Kidney epithelial cell (primary cell): Measurements from ENCODE around the gene SLC6A8. TPM values are rescaled to one million over a fixed set of nuclear protein-coding genes. Genes with fewer than 3 reads are reported as not detected.
"Not testable (repeated sequence)": the region's sequence is repeated elsewhere in the genome, so short reads cannot be mapped to it uniquely, and the experiment has no call there.

ENCODE experiments used
- DNase-seq: peaks from one replicate; pipeline ENCODE4 v3.0.0-alpha.2; 2010; ENCODE audit warnings: low read depth
- H3K27me3 ChIP-seq: 2 replicates; pipeline ENCODE4 v1.6.0; 2011; ENCODE audit warnings: low read length; ENCODE audit not compliant: control insufficient read depth, insufficient read depth
- H3K36me3 ChIP-seq: 2 replicates; pipeline ENCODE4 v1.5.1; 2011; ENCODE audit warnings: low read length; ENCODE audit not compliant: control insufficient read depth, insufficient read depth
- H3K4me3 ChIP-seq: 2 replicates; pipeline ENCODE4 v1.5.1; 2011; ENCODE audit warnings: low read depth, mild to moderate bottlenecking, control low read depth, low read length
- CTCF ChIP-seq: IDR thresholded peaks from 2 replicates; pipeline ENCODE4 v1.5.1; 2011; ENCODE audit warnings: mild to moderate bottlenecking, moderate library complexity, low read length, control low read depth, inconsistent platforms; ENCODE audit not compliant: insufficient read depth, poor library complexity, severe bottlenecking
- total RNA-seq: library from RNA; depleted of rRNA; stranded (reverse); fragments of >200 nt; gene quantifications from 2 replicates; pipeline ENCODE4 v1.2.3, GENCODE V29; 2015

The SLC6A8 gene
- total RNA-seq, 1 donor from 2014 or later, result 35.0 TPM

DNA sequence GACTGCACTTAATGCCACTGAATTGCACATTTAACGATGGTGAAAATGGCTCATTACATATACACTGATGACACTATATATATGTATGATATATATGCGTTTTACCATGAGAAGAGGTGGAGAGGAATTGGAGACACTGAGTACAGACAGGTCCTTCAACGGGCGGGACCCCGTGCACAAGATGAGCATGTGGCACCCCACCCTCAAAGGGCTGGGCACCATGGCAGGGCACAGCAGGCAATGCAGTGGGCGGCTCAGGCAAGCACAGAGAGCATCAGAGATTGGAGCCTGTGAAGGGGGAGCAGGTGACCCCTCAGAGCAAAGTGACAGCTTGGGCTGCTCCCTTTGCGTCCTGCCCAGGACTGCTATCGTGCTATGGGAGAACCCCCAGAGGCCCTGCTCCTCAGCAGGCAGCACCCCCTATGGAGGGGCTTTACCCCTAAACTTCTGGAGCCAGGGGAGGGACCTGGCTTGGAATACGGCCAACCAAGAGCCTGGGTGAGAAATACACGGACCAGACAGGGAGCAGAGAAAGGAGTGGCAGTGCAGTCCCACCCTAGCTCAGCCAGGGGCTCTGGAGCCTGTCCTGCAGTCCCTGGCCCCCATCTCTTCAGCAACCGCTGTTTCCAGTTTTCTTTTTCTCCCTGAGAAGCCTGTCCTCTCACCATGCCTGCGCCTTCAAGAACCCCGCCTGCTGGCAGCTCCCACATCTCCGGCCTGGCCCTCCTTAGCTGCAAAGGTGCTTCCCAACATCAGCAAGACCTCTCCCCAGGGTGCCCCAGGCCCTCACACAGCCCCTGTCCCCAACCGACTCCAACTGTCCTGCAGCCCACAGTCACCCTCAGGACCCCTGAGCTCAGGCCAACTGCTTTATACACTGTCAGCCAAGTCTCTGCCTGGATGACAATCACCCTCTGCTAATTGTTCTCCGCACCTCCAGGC lies 10.5 kb downstream of the SLC6A8 start:
- Histone ChIP-seq H3K27me3 (no peaks in the 10 kb centered on the region), H3K36me3 (no peaks in the 10 kb centered on the region), H3K4me3 (no peak overlapping the region)
- DNase-seq, result no peak
- no peak for TF ChIP-seq CTCF

DNA sequence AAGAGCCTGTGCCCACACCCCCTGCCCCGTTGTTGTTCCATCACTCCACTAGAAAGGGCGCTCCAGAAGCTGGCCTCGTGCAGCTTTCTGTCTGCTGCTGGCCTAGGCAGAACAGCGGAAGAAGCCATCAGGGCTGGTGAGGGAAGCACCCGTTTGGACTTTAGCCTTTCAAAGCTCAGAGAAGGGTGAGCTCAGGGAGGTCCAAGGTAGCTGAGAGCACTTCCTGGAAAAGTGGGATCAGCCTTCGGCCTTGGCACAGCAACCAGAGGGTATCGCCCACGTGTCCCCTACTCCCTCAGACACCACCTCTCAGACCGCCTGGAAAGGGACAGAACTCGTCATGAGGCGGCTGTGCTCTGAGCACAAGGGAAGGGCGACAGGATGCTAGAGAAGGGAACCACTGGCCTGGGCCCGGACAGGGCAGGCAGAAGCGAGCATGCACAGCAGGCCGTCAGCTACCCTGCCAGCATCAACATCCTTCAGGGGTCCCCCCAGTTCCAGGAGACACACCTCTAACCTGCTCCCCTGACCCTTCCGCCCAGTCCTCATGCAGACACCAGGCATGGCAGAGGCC lies 11.6 kb downstream of the SLC6A8 start:
- H3K36me3 ChIP-seq, H3K4me3 ChIP-seq, DNase-seq, H3K27me3 ChIP-seq: not testable (repeated sequence)

GRCh38 chrX:153699784-153700371 lies 12.2 kb downstream of the SLC6A8 start:
- not testable (repeated sequence) for H3K27me3 ChIP-seq, DNase-seq, H3K36me3 ChIP-seq, H3K4me3 ChIP-seq

- peaks cover 1% of the 10 kb centered on the region for H3K36me3 ChIP-seq
- no peak for DNase-seq
- H3K27me3 ChIP-seq, result no peaks in the 10 kb centered on the region
- no peak overlapping the region for H3K4me3 ChIP-seq
- TF ChIP-seq CTCF, result no peak
Measured at GRCh38 chrX:153700376-153700945, 12.7 kb downstream of the SLC6A8 start.

GRCh38 chrX:153700967-153701366 lies 13.2 kb downstream of the SLC6A8 start:
- Histone ChIP-seq H3K36me3 (peaks cover 1% of the 10 kb centered on the region), H3K27me3 (no peaks in the 10 kb centered on the region), H3K4me3 (no peak overlapping the region)
- no peak for DNase-seq
- TF ChIP-seq CTCF, result no peak

- Histone ChIP-seq H3K4me3 (no peak overlapping the region), H3K36me3 (peaks cover 1% of the 10 kb centered on the region), H3K27me3 (no peaks in the 10 kb centered on the region)
- DNase-seq, result no peak
- no peak for TF ChIP-seq CTCF
Measured at GRCh38 chrX:153701706-153702105, 14.0 kb downstream of the SLC6A8 start.
